ENCODE results near the gene COX6B1.

- TF ChIP-seq MAX (IDR thresholded peaks at IDR 0.05; ENCODE audit: low read depth) (peak; percentile 68), CTCF (IDR thresholded peaks at IDR 0.05) (no peak), POLR2AphosphoS5 (IDR thresholded peaks at IDR 0.05; ENCODE audit: low read depth, low read length) (peak; percentile 88), EP300 (IDR thresholded peaks at IDR 0.05; ENCODE audit: borderline replicate concordance in 1 of 2, low read depth in 1 of 2, low read length in 1 of 2) (no peak), ZBTB33 (IDR thresholded peaks at IDR 0.05; ENCODE audit: borderline replicate concordance, low read depth) (no peak), RAD21 (IDR thresholded peaks at IDR 0.05; ENCODE audit: low read length) (no peak), RCOR1 (IDR thresholded peaks at IDR 0.05; ENCODE audit: low read length) (no peak; the same call in 1 of the 2 replicates)
Measured at GRCh38 chr19:35643255-35644205, 4.6 kb upstream of the COX6B1 start.

Measured in SK-N-SH (cell line).